ENCODE measurements around the gene AUTS2. TPM values are rescaled to one million over a fixed set of nuclear protein-coding genes. Genes with fewer than 3 reads are reported as not detected.

The AUTS2 gene
- total RNA-seq, 1 donor from 2014 or later = 53.0 TPM

- intact Hi-C loops (cut with DNase I) = no loop called here
- no peak for TF ChIP-seq POLR2AphosphoS5 (IDR thresholded peaks at IDR 0.05; ENCODE audit: insufficient read depth in 1 of 2, low read depth in 1 of 2)
- TF ChIP-seq, protein P1, sequence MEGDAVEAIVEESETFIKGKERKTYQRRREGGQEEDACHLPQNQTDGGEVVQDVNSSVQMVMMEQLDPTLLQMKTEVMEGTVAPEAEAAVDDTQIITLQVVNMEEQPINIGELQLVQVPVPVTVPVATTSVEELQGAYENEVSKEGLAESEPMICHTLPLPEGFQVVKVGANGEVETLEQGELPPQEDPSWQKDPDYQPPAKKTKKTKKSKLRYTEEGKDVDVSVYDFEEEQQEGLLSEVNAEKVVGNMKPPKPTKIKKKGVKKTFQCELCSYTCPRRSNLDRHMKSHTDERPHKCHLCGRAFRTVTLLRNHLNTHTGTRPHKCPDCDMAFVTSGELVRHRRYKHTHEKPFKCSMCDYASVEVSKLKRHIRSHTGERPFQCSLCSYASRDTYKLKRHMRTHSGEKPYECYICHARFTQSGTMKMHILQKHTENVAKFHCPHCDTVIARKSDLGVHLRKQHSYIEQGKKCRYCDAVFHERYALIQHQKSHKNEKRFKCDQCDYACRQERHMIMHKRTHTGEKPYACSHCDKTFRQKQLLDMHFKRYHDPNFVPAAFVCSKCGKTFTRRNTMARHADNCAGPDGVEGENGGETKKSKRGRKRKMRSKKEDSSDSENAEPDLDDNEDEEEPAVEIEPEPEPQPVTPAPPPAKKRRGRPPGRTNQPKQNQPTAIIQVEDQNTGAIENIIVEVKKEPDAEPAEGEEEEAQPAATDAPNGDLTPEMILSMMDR (IDR thresholded peaks at IDR 0.05) = no peak
- Histone ChIP-seq H3K4me3 (no peak overlapping the region), H3K36me3 (no peaks in the 10 kb centered on the region), H3K27me3 (no peaks in the 10 kb centered on the region), H3K27ac (no peak overlapping the region), H3K4me1 (no peaks in the 10 kb centered on the region), H3K9me3 (no peaks in the 10 kb centered on the region)
- DNase-seq (ENCODE audit: extremely low spot score in 2 of 2) = no peak
Observed at GRCh38 chr7:69613846-69614245, 15.6 kb downstream of the AUTS2 start.

DNA sequence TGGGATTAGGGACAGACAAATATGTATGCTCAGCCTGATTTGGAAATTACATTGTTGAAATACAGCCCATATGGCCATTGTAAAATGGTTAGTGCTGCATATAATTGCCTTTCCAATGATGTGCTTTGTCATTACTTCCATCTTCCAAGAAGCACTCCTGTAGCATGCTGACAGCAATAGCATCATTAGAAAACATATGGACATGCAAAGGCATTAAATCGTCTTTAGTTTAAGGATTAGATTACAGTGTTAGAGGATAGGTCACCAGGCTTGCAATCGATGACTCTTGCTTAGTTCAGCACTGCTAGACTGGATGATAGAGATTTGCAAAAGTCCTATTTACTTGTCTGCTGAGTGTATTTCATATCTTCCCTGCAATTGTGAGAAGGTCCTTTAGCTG is 17.4 kb downstream of the AUTS2 start:
- Histone ChIP-seq H3K4me1 (peaks cover 13% of the 10 kb centered on the region), H3K9me3 (no peaks in the 10 kb centered on the region), H3K4me3 (no peak overlapping the region), H3K27ac (no peak overlapping the region), H3K36me3 (no peaks in the 10 kb centered on the region), H3K27me3 (no peaks in the 10 kb centered on the region)
- intact Hi-C loops (cut with DNase I) = no loop called here
- no peak for DNase-seq (ENCODE audit: extremely low spot score in 2 of 2)
- TF ChIP-seq, protein P1 (IDR thresholded peaks at IDR 0.05) = no peak
- TF ChIP-seq POLR2A (IDR thresholded peaks at IDR 0.05) = no peak
- TF ChIP-seq POLR2AphosphoS5 (IDR thresholded peaks at IDR 0.05; ENCODE audit: insufficient read depth in 1 of 2, low read depth in 1 of 2) = no peak

GRCh38 chr7:69617364-69617763 is 19.1 kb downstream of the AUTS2 start:
- Histone ChIP-seq H3K9me3 (no peaks in the 10 kb centered on the region), H3K36me3 (no peaks in the 10 kb centered on the region), H3K27me3 (no peaks in the 10 kb centered on the region), H3K27ac (no peak overlapping the region), H3K4me3 (no peak overlapping the region), H3K4me1 (peaks cover 13% of the 10 kb centered on the region)
- no peak for DNase-seq (ENCODE audit: extremely low spot score in 2 of 2)
- intact Hi-C loops (cut with DNase I) = no loop called here
- TF ChIP-seq POLR2A (IDR thresholded peaks at IDR 0.05) (no peak), POLR2AphosphoS5 (IDR thresholded peaks at IDR 0.05; ENCODE audit: insufficient read depth in 1 of 2, low read depth in 1 of 2) (no peak)
- TF ChIP-seq, protein P1 (IDR thresholded peaks at IDR 0.05) = no peak

- Histone ChIP-seq H3K27ac (no peak overlapping the region), H3K4me1 (peaks cover 13% of the 10 kb centered on the region), H3K27me3 (no peaks in the 10 kb centered on the region), H3K36me3 (no peaks in the 10 kb centered on the region), H3K9me3 (no peaks in the 10 kb centered on the region), H3K4me3 (no peak overlapping the region)
- TF ChIP-seq, protein P1 (IDR thresholded peaks at IDR 0.05) = no peak
- no peak for TF ChIP-seq POLR2AphosphoS5 (IDR thresholded peaks at IDR 0.05; ENCODE audit: insufficient read depth in 1 of 2, low read depth in 1 of 2)
- no peak for DNase-seq (ENCODE audit: extremely low spot score in 2 of 2)
- intact Hi-C loops (cut with DNase I) = no loop called here
Observed at GRCh38 chr7:69619054-69619453, 20.8 kb downstream of the AUTS2 start.

DNA sequence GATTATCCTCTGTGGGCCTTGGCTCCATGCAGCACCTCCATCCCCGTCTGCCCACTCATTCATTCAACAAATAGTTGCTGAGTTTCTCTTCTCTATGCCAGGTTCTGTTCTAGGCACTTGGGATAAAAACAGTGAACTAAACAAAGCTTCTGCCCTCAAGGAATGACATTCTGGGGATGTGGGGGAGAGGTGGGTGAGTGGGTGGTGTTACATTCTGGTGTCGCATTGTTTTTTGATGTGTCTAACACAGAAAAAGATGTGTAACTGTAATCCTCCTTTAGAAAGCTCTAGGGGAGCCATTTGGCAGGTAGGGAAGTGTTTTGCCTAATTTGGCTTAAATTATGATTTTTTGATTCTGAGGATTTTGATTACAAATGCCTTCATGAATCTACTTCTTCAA is 21.4 kb downstream of the AUTS2 start:
- no peaks in the 10 kb centered on the region for H3K27me3 ChIP-seq

More for the DNA sequence above, 21.4 kb downstream of the AUTS2 start:
- H3K4me1 ChIP-seq = peaks cover 13% of the 10 kb centered on the region
- no peaks in the 10 kb centered on the region for H3K36me3 ChIP-seq
- no peak overlapping the region for H3K27ac ChIP-seq
- H3K4me3 ChIP-seq = no peak overlapping the region
- intact Hi-C loops (cut with DNase I) = no loop called here
- TF ChIP-seq POLR2A (IDR thresholded peaks at IDR 0.05) = no peak
- TF ChIP-seq POLR2AphosphoS5 (IDR thresholded peaks at IDR 0.05; ENCODE audit: insufficient read depth in 1 of 2, low read depth in 1 of 2) = no peak
- TF ChIP-seq, protein P1 (IDR thresholded peaks at IDR 0.05) = no peak
- no peaks in the 10 kb centered on the region for H3K9me3 ChIP-seq
- no peak for DNase-seq (ENCODE audit: extremely low spot score in 2 of 2)

All from vagina (tissue), 2 donors.